Spleen (tissue), 11 donors: ENCODE results near the gene ZNF804B. TPM values are rescaled to one million over a fixed set of nuclear protein-coding genes. Genes with fewer than 3 reads are reported as not detected.
A peak's percentile ranks its signal among the peaks of the same experiment; 100 is the strongest.

Experiments used
- DNase-seq: peaks from one replicate; pipeline ENCODE4 v3.0.0-alpha.2; 2020
- H3K27ac ChIP-seq, 8 donors: fragments of 200-600 bp; sonication (generic) in 7 of 8; 1 replicate in 4 of 8; 2 replicates in 4 of 8; pipeline versions ENCODE4 v1.5.0 to v1.8.0; 2016 to 2021; ENCODE audit warnings: inconsistent platforms in 4 of 8, mild to moderate bottlenecking in 4 of 8, moderate library complexity in 1 of 8
- H3K27me3 ChIP-seq, 7 donors: fragments of 200-600 bp; sonication (generic) in 6 of 7; replicated peaks in 1 of 7; 1 replicate in 4 of 7; 2 replicates in 3 of 7; pipeline versions ENCODE4 v1.5.0 to v1.8.0; 2016 to 2021; ENCODE audit warnings: inconsistent platforms in 3 of 7, mild to moderate bottlenecking in 1 of 7
- H3K36me3 ChIP-seq, 6 donors: fragments of 200-600 bp; sonication (generic) in 5 of 6; 1 replicate in 4 of 6; 2 replicates in 2 of 6; pipeline versions ENCODE4 v1.5.0 to v1.8.0; 2016 to 2021; ENCODE audit warnings: inconsistent platforms in 2 of 6
- H3K4me1 ChIP-seq, 6 donors: fragments of 200-600 bp; sonication (generic) in 5 of 6; 1 replicate in 3 of 6; 2 replicates in 3 of 6; pipeline versions ENCODE4 v1.5.0 to v1.8.0; 2016 to 2021; ENCODE audit warnings: inconsistent platforms in 3 of 6
- H3K4me3 ChIP-seq, 8 donors: fragments of 200-600 bp; sonication (generic) in 7 of 8; 1 replicate in 4 of 8; 2 replicates in 4 of 8; pipeline versions ENCODE4 v1.5.0 to v1.8.0; 2016 to 2021; ENCODE audit warnings: inconsistent platforms in 4 of 8, mild to moderate bottlenecking in 4 of 8, moderate library complexity in 2 of 8
- H3K9me3 ChIP-seq, 8 donors: fragments of 200-600 bp; sonication (generic) in 7 of 8; 1 replicate in 4 of 8; 2 replicates in 4 of 8; pipeline versions ENCODE4 v1.5.0 to v1.8.0; 2016 to 2021; ENCODE audit warnings: inconsistent platforms in 4 of 8
- POLR2A ChIP-seq, 3 donors: fragments of 450-650 bp; IDR thresholded peaks; one replicate each; pipeline ENCODE4 v1.5.1; 2017; ENCODE audit warnings: antibody characterized with exemption in 3 of 3, mild to moderate bottlenecking in 1 of 3
- POLR2AphosphoS5 ChIP-seq, 3 donors: sonication (generic); formaldehyde crosslinking; IDR thresholded peaks; one replicate each; pipeline ENCODE4 v1.5.1; 2017; ENCODE audit warnings: antibody characterized with exemption in 3 of 3
- WGBS, 5 donors: extraction: QIAGEN DNeasy Blood & Tissue Kit in 3 of 5; methylation state at CpG; one replicate each; pipeline versions ENCODE4 v1.1.5 to v1.1.7; 2013 to 2018; 5-methylcytosine and 5-hydroxymethylcytosine counted together
- intact Hi-C: fragments of 100-400 bp; cut with DNase I; formaldehyde crosslinking; loops from one replicate; pipeline ENCODE4 v1.15.0; 2023; ENCODE audit warnings: low total_unique reads
- polyA plus RNA-seq, 3 donors: library from polyadenylated mRNA; stranded (reverse); fragments of 200-250 nt; gene quantifications; one replicate each; pipeline ENCODE4 v1.2.1, GENCODE V29; 2013
- total RNA-seq, 7 donors: library from RNA; depleted of rRNA in 3 of 7; stranded (reverse); fragments of >200 nt in 3 of 7; fragmentation: NEBNext Ultra II Directional in 4 of 7; extraction: Animal tissue kit (Norgen Biotek cat#: 25700) in 4 of 7; gene quantifications; one replicate each; pipeline versions ENCODE4 v1.1.0 to v1.2.1, GENCODE V29; 2016 to 2021
- TF ChIP-seq, protein P1 (sequence below), 11 experiments: fragments of 200-600 bp in 7 of 11; fragments of 450-650 bp in 4 of 11; sonication (generic) in 4 of 11; IDR thresholded peaks in 8 of 11; conservative IDR thresholded peaks in 3 of 11; 1 replicate in 7 of 11; 2 replicates in 4 of 11; pipeline versions ENCODE4 v1.4.0 to v1.8.0; 2016 to 2021; ENCODE audit warnings: antibody characterized with exemption in 11 of 11, inconsistent platforms in 4 of 11, mild to moderate bottlenecking in 1 of 11
- donor health status: healthy with polysubstance abuse.
- donor health status: DM: no; HTN: no; CAD: no; lungs with moderate emphysema.
- donor health status: DM: no; HTN: no; CAD: no.
- donor health status: Bipolar disorder and iron deficiency.
- donor health status: healthy.
- donor health status: DM: no; HTN: no; CAD: no.
- donor health status: DM: yes; HTN: yes; CAD: no.

Gene ZNF804B
- total and polyA plus RNA-seq, 10 donors, result not detected

DNA sequence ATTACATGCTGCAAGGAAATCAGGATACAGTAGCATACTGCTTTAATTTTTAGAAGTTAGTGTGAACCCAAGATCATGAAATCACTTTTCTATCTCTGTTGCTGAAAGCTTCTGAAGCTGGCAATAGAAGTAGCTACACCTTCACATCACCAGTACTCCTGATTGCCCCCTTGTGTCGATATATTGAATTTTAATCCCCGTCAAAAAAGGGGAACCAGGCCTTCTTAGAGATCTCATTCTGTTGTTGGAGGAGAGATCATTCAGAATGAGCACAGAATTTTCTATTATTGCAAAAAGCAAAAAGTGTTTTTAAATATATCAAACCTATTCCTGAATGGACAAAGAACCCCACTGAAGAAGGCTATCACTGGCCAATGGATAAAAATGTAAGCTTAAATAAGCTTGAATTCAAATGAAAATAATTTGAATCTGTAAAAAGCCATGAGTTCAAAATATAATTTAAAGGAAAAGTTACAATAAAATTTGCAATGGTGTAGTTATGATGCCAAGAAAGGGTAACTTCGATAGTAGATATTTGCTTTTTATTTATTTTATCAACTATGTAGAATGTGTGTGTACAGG lies 75.7 kb downstream of the ZNF804B start:
- Histone ChIP-seq H3K4me3 (no peak overlapping the region), H3K36me3 (no peaks in the 10 kb centered on the region), H3K27me3 (no peaks in the 10 kb centered on the region), H3K4me1 (no peaks in the 10 kb centered on the region), H3K9me3 (no peaks in the 10 kb centered on the region), H3K27ac (no peak overlapping the region)
- no peak for TF ChIP-seq POLR2AphosphoS5 (IDR thresholded peaks at IDR 0.05)
- TF ChIP-seq, protein P1, sequence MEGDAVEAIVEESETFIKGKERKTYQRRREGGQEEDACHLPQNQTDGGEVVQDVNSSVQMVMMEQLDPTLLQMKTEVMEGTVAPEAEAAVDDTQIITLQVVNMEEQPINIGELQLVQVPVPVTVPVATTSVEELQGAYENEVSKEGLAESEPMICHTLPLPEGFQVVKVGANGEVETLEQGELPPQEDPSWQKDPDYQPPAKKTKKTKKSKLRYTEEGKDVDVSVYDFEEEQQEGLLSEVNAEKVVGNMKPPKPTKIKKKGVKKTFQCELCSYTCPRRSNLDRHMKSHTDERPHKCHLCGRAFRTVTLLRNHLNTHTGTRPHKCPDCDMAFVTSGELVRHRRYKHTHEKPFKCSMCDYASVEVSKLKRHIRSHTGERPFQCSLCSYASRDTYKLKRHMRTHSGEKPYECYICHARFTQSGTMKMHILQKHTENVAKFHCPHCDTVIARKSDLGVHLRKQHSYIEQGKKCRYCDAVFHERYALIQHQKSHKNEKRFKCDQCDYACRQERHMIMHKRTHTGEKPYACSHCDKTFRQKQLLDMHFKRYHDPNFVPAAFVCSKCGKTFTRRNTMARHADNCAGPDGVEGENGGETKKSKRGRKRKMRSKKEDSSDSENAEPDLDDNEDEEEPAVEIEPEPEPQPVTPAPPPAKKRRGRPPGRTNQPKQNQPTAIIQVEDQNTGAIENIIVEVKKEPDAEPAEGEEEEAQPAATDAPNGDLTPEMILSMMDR (IDR thresholded peaks at IDR 0.05 in 8 of 11, conservative IDR thresholded peaks at IDR 0.05 in 3 of 11), result peak in 2 of 11 experiments; percentile 12 to 17
- 20 to 23% (median 22%) methylated on average over 3 of the region's 3 CpGs for WGBS, 5 donors
- no peak for DNase-seq
- intact Hi-C loops, result no loop called here

DNA sequence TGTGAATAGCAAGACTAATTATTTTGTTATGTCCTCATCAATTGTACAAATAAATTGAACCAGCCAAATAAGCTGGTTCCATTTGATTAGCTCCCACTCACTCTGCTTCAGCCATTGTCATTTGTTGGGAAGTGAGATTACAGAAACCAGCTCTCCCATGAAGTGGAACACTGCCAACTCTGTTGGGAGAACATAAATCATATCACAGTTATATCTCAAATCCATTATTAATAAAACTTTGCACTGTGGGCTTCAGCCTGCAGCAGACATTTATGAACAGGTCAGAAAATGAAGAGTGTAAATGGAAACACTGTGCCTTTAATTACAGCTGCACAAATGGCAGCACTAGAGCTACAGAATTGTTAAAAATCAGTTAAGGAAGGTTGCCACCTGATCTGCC lies 82.7 kb downstream of the ZNF804B start:
- Histone ChIP-seq H3K4me3 (no peak overlapping the region), H3K4me1 (no peaks in the 10 kb centered on the region), H3K27me3 (no peaks in the 10 kb centered on the region), H3K27ac (no peak overlapping the region), H3K9me3 (no peaks in the 10 kb centered on the region), H3K36me3 (no peaks in the 10 kb centered on the region)
- intact Hi-C loops, result no loop called here
- no peak for DNase-seq
- TF ChIP-seq POLR2A (IDR thresholded peaks at IDR 0.05) (no peak), POLR2AphosphoS5 (IDR thresholded peaks at IDR 0.05) (no peak)
- TF ChIP-seq, protein P1 (IDR thresholded peaks at IDR 0.05 in 8 of 11, conservative IDR thresholded peaks at IDR 0.05 in 3 of 11), result no peak

DNA sequence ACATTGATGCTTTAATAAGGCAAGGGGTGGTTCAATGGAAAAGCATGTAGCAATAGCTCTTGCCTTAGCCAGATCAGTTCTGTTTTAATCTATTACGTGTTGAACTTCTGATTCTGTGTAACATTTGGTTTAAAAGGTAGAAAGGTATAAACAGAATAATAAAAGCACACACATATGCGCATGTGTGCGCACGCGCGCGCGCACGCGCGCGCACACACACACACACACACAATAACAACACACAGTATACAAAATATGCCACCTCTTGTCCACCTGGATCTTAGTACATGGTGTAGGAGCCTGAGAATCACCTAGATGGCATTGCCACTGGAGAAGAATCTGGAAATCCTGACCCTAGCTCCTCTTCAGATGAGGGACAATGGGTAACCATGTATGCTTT lies 85.6 kb downstream of the ZNF804B start:
- no peak for TF ChIP-seq POLR2A (IDR thresholded peaks at IDR 0.05)
- TF ChIP-seq, protein P1 (IDR thresholded peaks at IDR 0.05 in 8 of 11, conservative IDR thresholded peaks at IDR 0.05 in 3 of 11), result no peak
- TF ChIP-seq POLR2AphosphoS5 (IDR thresholded peaks at IDR 0.05), result no peak
- intact Hi-C loops, result no loop called here
- no peaks in the 10 kb centered on the region for H3K36me3 ChIP-seq
- no peak overlapping the region for H3K27ac ChIP-seq
- no peaks in the 10 kb centered on the region for H3K27me3 ChIP-seq
- no peak for DNase-seq
- 59 to 94% (median 90%) methylated on average over 12 of the region's 12 CpGs for whole genome bisulfite sequencing, 5 donors
- no peaks in the 10 kb centered on the region for H3K4me1 ChIP-seq
- H3K9me3 ChIP-seq, result peaks cover 0 to under 1% (median 0%) of the 10 kb centered on the region in 8 donors
- no peak overlapping the region for H3K4me3 ChIP-seq

DNA sequence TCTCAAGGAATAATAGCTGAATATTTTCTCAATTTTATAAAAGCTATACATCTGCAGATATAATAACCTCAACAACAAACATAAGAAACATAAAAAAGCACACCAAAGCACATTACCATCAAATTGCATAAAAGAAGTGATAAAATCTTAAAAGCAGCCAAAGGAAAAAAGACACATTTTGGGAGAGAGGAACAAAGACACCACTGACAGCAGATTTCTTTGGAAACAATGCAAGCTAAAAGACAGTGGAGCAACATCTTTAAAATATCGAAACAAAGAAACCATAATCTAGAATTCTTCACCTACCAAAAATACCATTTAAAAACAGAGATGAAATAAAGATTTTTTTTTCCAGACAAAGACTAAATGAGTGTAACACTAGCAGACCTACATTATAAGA lies 91.7 kb downstream of the ZNF804B start:
- no peaks in the 10 kb centered on the region for H3K36me3 ChIP-seq
- H3K4me3 ChIP-seq, result no peak overlapping the region
- H3K9me3 ChIP-seq, result peaks cover 0 to 12% (median 0%) of the 10 kb centered on the region in 8 donors
- DNase-seq, result no peak
- no peak overlapping the region for H3K27ac ChIP-seq
- no peaks in the 10 kb centered on the region for H3K4me1 ChIP-seq
- intact Hi-C loops, result no loop called here
- TF ChIP-seq POLR2A (IDR thresholded peaks at IDR 0.05), result no peak
- TF ChIP-seq POLR2AphosphoS5 (IDR thresholded peaks at IDR 0.05), result no peak
- TF ChIP-seq, protein P1 (IDR thresholded peaks at IDR 0.05 in 8 of 11, conservative IDR thresholded peaks at IDR 0.05 in 3 of 11), result no peak
- no peaks in the 10 kb centered on the region for H3K27me3 ChIP-seq
- WGBS, 5 donors, result 76 to 92% (median 88%) methylated on average over 1 of the region's 1 CpG
